DOHH2 (cell line): ENCODE data around the gene JARID2.

ENCODE experiments used
- H3F3A ChIP-seq: fragments of 200-600 bp; sonication (generic), shearing (Covaris generic); 2 replicates; pipeline ENCODE4 v1.6.0; 2016; ENCODE audit warnings: antibody characterized with exemption, mild to moderate bottlenecking; ENCODE audit not compliant: control insufficient read depth, insufficient read depth
- H3K27ac ChIP-seq: fragments of 200-600 bp; sonication (generic); 2 replicates; pipeline ENCODE4 v1.5.1; 2014; ENCODE audit warnings: low read depth, mild to moderate bottlenecking, low read length, moderate library complexity
- H3K27me3 ChIP-seq: fragments of 200-600 bp; sonication (generic); 2 replicates; pipeline ENCODE4 v1.6.1; 2014; ENCODE audit warnings: mild to moderate bottlenecking, low read length, mixed read lengths; ENCODE audit not compliant: control insufficient read depth
- H3K36me3 ChIP-seq: fragments of 200-600 bp; sonication (generic); 2 replicates; pipeline ENCODE4 v1.6.1; 2014; ENCODE audit warnings: mild to moderate bottlenecking, low read length, moderate library complexity, mixed read lengths; ENCODE audit not compliant: control insufficient read depth
- H3K4me1 ChIP-seq: fragments of 200-600 bp; sonication (generic); 2 replicates; pipeline ENCODE4 v1.6.1; 2014; ENCODE audit warnings: mild to moderate bottlenecking, low read length, mixed read lengths; ENCODE audit not compliant: control insufficient read depth
- H3K4me2 ChIP-seq: fragments of 200-600 bp; sonication (generic); 2 replicates; pipeline ENCODE4 v1.6.0; 2014; ENCODE audit warnings: mild to moderate bottlenecking, low read length, moderate library complexity
- H3K4me3 ChIP-seq: fragments of 200-600 bp; sonication (generic); 2 replicates; pipeline ENCODE4 v1.5.1; 2014; ENCODE audit warnings: mild to moderate bottlenecking, low read length, mixed read lengths
- H3K79me2 ChIP-seq: fragments of 200-600 bp; sonication (generic); 2 replicates; pipeline ENCODE4 v1.6.1; 2014; ENCODE audit warnings: mild to moderate bottlenecking, low read length, mixed read lengths; ENCODE audit not compliant: control insufficient read depth
- H3K9me2 ChIP-seq: fragments of 200-600 bp; sonication (generic); replicated peaks from 2 replicates; pipeline ENCODE4 v1.6.1; 2014; ENCODE audit warnings: mild to moderate bottlenecking, low read length, mixed read lengths; ENCODE audit not compliant: control insufficient read depth
- H3K9me3 ChIP-seq: fragments of 200-600 bp; sonication (generic); 2 replicates; pipeline ENCODE4 v1.6.1; 2014; ENCODE audit warnings: antibody characterized with exemption, low read length, mixed read lengths; ENCODE audit not compliant: control insufficient read depth, insufficient read depth
- H4K20me1 ChIP-seq: fragments of 200-600 bp; sonication (generic); 2 replicates; pipeline ENCODE4 v1.6.0; 2014; ENCODE audit warnings: low read depth, mild to moderate bottlenecking, antibody characterized with exemption, low read length, moderate library complexity; ENCODE audit not compliant: control insufficient read depth, insufficient read depth
- EZH2phosphoT487 ChIP-seq: fragments of 200-600 bp; sonication (generic); IDR thresholded peaks from 2 replicates; pipeline ENCODE4 v1.6.1; 2017; ENCODE audit warnings: borderline replicate concordance, mild to moderate bottlenecking, antibody characterized with exemption, low read length, moderate library complexity, mixed read lengths
- TF ChIP-seq, protein P1 (sequence below): fragments of 200-600 bp; sonication (generic); IDR thresholded peaks from one replicate; pipeline ENCODE4 v1.5.1; 2014; ENCODE audit warnings: antibody characterized with exemption, mild to moderate bottlenecking, low read depth, low read length; ENCODE audit not compliant: poor library complexity, severe bottlenecking

Gene JARID2

DNA sequence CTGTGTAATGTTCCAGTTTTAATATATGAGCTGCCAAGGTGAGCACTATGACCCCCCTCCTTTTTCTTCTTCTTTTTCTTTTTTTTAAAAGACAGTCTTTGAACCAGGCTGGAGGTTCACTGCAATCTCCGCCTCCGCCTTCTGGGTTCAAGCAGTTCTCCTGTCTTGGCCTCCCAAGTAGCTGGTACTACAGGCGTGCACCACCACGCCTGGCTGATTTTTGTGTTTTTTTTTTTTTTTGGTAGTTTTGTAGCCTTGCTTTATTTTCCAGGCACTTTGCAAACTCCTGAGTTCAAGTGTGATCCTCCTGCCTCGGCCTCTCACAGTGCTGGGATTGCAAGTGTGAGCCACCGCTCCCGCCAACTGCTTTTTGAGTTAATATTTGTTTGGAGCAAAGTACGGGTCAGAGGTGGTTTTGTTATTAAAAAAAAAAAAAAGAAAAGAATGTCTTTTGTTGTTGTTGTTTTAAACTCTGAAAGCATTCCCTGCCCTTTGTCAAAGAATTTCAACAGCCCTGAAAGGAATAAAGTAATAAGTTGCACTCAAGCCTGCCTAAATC lies 78.6 kb downstream of the JARID2 start:
- no peaks in the 10 kb centered on the region for H4K20me1 ChIP-seq
- H3K36me3 ChIP-seq = no peaks in the 10 kb centered on the region

DNA sequence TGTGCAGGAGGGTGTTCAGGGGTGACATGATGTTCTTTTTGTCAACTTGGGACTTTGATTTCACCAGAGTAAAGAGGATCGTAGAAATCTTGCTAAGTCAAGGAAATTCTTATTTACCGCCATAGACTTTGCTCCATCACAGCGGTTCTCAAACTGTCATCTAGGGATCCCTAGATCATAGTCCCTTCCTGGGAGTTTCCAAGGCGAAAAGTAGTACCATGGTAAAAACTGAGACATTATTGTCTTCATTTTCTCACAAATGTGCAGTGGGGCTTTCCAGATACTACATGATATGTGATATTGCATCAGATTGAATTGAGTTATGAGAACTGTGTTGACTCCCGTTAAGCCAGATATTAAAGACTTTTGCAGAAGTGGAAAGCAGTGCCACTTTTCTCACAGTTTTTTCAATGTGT lies 79.7 kb downstream of the JARID2 start:
- Histone ChIP-seq H3K4me2 (no peak overlapping the region; the same call in 1 of the 2 replicates), H3K27me3 (no peaks in the 10 kb centered on the region), H4K20me1 (no peaks in the 10 kb centered on the region), H3K4me3 (no peak overlapping the region), H3K36me3 (no peaks in the 10 kb centered on the region), H3K4me1 (peaks cover 49% of the 10 kb centered on the region), H3K9me2 (no peaks in the 10 kb centered on the region), H3K79me2 (peaks cover 33% of the 10 kb centered on the region), H3K27ac (no peak overlapping the region), H3K9me3 (no peaks in the 10 kb centered on the region), H3F3A (no peaks in the 10 kb centered on the region; the same call in 1 of the 2 replicates)
- TF ChIP-seq, protein P1, sequence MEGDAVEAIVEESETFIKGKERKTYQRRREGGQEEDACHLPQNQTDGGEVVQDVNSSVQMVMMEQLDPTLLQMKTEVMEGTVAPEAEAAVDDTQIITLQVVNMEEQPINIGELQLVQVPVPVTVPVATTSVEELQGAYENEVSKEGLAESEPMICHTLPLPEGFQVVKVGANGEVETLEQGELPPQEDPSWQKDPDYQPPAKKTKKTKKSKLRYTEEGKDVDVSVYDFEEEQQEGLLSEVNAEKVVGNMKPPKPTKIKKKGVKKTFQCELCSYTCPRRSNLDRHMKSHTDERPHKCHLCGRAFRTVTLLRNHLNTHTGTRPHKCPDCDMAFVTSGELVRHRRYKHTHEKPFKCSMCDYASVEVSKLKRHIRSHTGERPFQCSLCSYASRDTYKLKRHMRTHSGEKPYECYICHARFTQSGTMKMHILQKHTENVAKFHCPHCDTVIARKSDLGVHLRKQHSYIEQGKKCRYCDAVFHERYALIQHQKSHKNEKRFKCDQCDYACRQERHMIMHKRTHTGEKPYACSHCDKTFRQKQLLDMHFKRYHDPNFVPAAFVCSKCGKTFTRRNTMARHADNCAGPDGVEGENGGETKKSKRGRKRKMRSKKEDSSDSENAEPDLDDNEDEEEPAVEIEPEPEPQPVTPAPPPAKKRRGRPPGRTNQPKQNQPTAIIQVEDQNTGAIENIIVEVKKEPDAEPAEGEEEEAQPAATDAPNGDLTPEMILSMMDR = no peak
- TF ChIP-seq EZH2phosphoT487 = no peak

More for the DNA sequence above, 78.6 kb downstream of the JARID2 start:
- H3K4me3 ChIP-seq = no peak overlapping the region
- H3K27ac ChIP-seq = no peak overlapping the region
- H3K27me3 ChIP-seq = no peaks in the 10 kb centered on the region
- peaks cover 46% of the 10 kb centered on the region for H3K4me1 ChIP-seq
- peaks cover 28% of the 10 kb centered on the region for H3K79me2 ChIP-seq
- H3K9me2 ChIP-seq = no peaks in the 10 kb centered on the region
- no peaks in the 10 kb centered on the region; the same call in 1 of the 2 replicates for H3F3A ChIP-seq
- TF ChIP-seq, protein P1 = no peak
- TF ChIP-seq EZH2phosphoT487 = no peak
- no peaks in the 10 kb centered on the region for H3K9me3 ChIP-seq
- no peak overlapping the region for H3K4me2 ChIP-seq

DNA sequence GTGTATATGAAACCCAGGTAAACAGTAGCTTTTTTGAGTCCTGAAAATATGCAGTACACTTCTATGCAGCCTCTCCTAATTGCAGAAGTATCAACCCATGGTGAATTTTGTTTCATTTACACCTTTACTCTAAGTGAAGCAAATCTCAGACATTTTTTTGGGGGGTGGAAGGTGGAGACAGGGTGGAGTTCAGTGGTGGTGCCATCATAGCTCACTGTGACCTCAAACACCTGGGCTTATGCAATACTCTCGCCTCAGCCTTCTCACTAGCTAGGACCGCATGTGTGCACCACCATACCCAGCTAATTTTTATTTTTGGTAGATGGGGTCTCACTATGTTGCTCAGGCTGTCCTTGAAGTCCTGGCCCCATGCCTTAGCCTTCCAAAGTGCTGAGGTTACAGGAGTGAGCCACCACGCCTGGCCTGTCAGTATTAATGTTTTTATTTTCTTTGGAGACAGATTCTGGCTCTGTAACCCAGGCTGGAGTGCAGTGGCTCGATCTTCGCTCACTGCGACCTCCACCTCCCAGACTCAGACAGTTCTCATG lies 80.3 kb downstream of the JARID2 start:
- H3F3A ChIP-seq = no peaks in the 10 kb centered on the region; the same call in 1 of the 2 replicates
- H4K20me1 ChIP-seq = no peaks in the 10 kb centered on the region
- TF ChIP-seq, protein P1 = no peak
- TF ChIP-seq EZH2phosphoT487 = no peak
- no peak overlapping the region for H3K4me3 ChIP-seq
- no peaks in the 10 kb centered on the region for H3K9me3 ChIP-seq
- peaks cover 3% of the 10 kb centered on the region; the same call in 1 of the 2 replicates for H3K27me3 ChIP-seq
- peaks cover 33% of the 10 kb centered on the region for H3K79me2 ChIP-seq
- no peaks in the 10 kb centered on the region for H3K36me3 ChIP-seq
- H3K27ac ChIP-seq = no peak overlapping the region
- no peaks in the 10 kb centered on the region for H3K9me2 ChIP-seq
- H3K4me2 ChIP-seq = no peak overlapping the region
- peaks cover 52% of the 10 kb centered on the region for H3K4me1 ChIP-seq
